Hematopoietic multipotent progenitor cell treated with erythropoietin and hydrocortisone succinate and interleukin-3 and kit ligand, for 17 days (in vitro differentiated cells): Measurements from ENCODE around the gene MAGI2.

Experiments used
- DNase-seq: peaks from one replicate; pipeline ENCODE4 v3.0.0-alpha.2; 2015; ENCODE audit warnings: low spot score

Gene MAGI2

DNA sequence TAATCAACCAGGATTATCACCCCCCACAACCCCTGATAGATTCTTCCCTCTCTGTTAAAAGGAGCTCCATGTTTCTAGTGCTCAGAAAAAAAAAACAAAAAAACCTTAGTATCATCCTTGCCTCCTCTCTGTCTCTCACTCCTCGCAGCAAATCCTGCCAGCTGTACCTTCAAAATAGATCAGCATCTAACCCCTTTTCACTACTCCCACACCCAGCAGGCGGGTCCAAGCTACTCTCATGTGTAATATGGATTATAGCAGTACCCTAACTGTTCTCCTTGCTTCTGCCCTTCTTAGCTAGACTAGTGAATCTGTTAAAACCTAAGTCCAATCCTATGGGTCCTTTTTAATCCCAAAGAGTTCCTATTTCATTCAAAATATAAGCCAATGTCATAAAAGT lies 667.4 kb downstream of the MAGI2 start:
- no peak for DNase-seq

GRCh38 chr7:78783179-78783962 lies 670.1 kb downstream of the MAGI2 start:
- no peak for DNase-seq

GRCh38 chr7:78780560-78780959 lies 672.9 kb downstream of the MAGI2 start:
- DNase-seq = no peak

DNA sequence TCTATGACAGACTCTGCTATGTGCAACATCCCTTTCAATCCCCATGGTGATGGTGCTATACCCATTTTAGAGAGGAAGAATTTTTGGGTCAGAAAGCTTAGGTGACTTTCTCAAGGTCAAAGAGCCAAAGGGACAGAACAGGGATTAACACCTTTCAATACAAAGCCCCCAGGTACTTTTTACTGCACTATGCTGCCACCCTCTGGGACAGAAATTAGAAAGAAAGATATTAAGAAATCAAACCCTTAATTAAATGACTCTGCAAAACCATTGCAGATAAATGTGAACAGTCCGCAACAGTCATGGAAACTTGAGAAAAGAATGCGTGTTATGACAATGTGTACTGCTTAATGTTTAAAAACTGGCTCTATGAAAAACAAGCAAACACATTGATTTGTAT lies 673.7 kb downstream of the MAGI2 start:
- no peak for DNase-seq

DNA sequence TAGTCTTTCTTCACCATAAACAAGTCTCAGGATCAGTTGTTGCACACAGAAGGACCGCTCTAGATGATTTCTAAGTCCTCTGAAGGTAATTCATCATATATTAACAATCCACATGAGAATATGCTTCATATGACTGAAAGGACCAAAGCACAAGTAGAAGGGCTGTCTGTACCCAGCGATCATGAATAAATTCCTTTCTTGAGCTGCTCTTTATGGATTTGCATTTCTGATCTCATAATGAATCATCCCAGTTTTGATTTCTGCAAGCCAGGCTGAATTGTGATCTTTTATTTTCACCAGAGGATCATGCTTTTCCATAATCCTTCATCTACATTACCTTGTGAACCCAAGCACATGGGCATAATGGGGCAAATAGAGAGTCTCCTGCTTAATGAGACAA lies 675.6 kb downstream of the MAGI2 start:
- no peak for DNase-seq

GRCh38 chr7:78770422-78771410 lies 682.8 kb downstream of the MAGI2 start:
- DNase-seq = no peak

GRCh38 chr7:78769481-78770101 lies 683.9 kb downstream of the MAGI2 start:
- DNase-seq = no peak

DNA sequence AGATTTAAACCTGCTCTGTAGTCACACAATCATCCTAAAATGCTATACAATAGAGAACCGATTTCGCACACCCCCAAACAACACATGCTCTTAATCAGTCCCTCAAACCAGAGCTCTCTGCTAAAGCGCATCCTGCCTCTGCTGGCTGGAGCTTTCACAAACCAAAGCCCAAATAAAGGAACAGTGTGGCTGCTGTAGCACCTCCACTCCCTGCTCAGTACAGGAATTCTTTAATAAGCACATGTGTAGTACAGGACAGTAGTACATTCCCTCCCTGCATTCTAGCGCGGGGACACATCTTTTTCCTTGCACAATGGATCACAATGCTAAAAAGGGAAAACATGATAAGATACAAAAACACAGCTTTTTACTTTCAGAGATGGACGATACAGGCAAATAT lies 684.6 kb downstream of the MAGI2 start:
- no peak for DNase-seq

GRCh38 chr7:78765943-78766729 lies 687.3 kb downstream of the MAGI2 start:
- no peak for DNase-seq

- DNase-seq = no peak
These were observed 688.9 kb downstream of the MAGI2 start for GRCh38 chr7:78764571-78764970.

GRCh38 chr7:78762625-78763024 lies 690.8 kb downstream of the MAGI2 start:
- no peak for DNase-seq

GRCh38 chr7:78760620-78761355 lies 692.7 kb downstream of the MAGI2 start:
- no peak for DNase-seq

- no peak for DNase-seq
These were observed 700.9 kb downstream of the MAGI2 start for GRCh38 chr7:78752554-78752953.

- no peak for DNase-seq
These were observed 702.2 kb downstream of the MAGI2 start for GRCh38 chr7:78751253-78751652.

DNA sequence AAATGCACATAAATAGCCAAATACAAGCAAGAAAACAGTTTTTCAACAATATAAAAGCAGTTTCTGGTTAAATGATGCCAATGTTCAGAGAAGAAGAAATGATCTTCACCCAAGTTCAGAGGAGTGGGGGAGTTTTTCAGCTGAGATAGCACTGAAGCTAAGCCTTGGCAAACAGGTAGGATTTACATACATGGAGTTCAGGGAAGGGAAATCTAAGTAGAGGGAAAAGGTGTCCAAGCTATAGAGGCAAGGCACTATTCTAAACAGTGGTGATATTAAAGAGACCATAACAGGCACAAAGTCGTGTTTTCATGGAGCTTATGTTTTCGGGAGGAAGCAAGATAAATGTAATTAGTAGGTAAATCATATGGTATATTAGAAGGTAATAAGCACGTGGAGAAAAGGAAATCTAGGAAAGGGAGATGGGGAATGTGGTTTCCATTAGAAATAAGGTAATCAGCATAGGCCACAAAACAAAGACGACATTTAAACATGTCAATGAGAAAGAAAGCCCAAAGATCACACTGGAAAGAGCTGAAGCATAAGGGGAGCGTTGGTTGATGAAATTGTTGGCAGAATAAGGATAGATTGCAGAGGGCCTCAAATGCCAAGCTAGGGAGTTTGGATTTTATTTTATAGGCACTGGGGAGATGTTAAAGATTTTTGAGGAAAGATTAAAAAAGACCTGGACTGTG lies 704.3 kb downstream of the MAGI2 start:
- no peak for DNase-seq

DNA sequence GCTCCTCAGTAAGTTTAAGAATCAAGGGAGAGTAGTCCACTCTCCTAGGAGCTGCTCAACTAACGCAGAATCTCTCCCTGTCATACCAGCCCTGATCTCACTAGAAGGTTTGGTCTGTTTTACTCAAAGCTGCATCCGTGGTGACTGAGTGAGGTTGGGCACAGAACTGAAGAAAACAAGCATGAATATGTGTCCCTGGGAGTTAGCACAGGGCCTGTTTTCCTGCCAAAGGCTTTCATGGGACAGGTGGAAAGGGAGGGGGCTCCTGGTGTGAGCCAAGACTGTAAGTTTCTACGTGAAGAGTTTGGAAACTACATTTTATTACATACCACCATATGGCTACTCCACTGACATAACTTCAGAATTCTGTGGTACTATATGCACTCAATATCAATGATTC lies 705.9 kb downstream of the MAGI2 start:
- DNase-seq = no peak

GRCh38 chr7:78746301-78746700 lies 707.2 kb downstream of the MAGI2 start:
- no peak for DNase-seq

DNA sequence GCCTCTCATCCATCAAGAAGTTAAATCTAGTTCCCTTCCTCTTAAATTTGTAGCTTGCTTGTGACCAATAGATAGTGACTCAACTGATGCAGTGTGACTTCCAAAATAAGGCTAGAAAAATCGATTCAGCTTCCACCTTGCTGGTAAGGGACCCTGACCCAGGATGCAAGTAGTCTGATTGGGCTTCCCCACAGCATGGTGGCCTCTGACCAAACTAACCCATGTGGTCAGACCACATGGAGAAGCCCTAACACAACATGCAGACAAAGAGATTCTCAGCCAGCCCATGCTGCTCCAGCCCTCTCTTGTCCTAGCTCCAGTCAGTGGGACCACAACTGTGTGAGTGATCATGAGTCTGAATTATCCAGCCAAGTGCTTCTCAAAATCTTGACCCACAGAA lies 710.8 kb downstream of the MAGI2 start:
- no peak for DNase-seq

DNA sequence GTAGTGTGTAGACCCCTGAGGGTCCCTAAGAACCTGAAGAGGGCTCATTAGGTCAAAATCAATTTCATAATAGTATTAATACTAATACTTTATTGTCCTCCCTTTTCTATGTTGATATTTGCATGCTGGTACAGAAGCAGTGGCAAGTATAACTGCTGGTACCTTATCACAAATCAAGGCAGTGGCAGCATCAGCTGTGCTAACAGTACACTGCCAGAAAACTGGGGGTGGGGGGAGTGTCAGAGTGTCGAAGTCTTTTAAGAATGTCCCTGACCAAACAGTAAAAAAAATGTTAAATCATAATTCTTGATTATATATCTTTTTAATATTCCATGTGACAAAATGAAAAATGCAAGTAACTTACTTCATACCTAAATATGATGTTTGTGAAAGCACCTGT lies 716.9 kb downstream of the MAGI2 start:
- no peak for DNase-seq

GRCh38 chr7:78734626-78735025 lies 718.8 kb downstream of the MAGI2 start:
- DNase-seq = no peak

DNA sequence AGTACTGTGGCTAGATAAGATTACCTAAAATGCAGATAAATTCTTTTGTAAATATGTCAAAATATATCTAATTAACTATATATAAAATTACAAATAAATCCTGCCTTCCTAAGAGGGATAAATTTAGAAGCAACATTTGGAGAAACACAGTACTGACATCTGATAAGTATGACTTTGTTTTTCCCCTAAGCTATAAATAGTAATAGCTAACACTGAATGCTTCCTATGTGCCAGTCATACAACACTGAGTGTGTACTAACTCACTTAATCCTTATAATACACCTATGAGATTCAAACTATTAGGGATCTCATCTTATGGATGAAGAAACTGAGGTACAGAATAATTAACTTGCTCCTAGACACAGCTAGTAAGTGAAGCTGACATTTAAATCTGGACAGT lies 733.4 kb downstream of the MAGI2 start:
- DNase-seq = no peak
